Left ventricle myocardium inferior (tissue), 1 donor: Measurements from ENCODE around the gene B3GALT2. TPM values are rescaled to one million over a fixed set of nuclear protein-coding genes. Genes with fewer than 3 reads are reported as not detected.
A peak's percentile ranks its signal among the peaks of the same experiment; 100 is the strongest.
"Not testable (repeated sequence)": the region's sequence is repeated elsewhere in the genome, so short reads cannot be mapped to it uniquely, and the experiment has no call there.

Experiments used
- DNase-seq: peaks from one replicate; pipeline ENCODE4 v3.0.0-alpha.2; 2020
- H3K27ac ChIP-seq: fragments of 200-600 bp; replicated peaks from 2 replicates; pipeline ENCODE4 v1.8.0; 2021
- H3K27me3 ChIP-seq: fragments of 200-600 bp; 2 replicates; pipeline ENCODE4 v1.8.0; 2021; ENCODE audit warnings: low read depth
- H3K36me3 ChIP-seq: fragments of 200-600 bp; 2 replicates; pipeline ENCODE4 v1.8.0; 2021
- H3K4me1 ChIP-seq: fragments of 200-600 bp; 2 replicates; pipeline ENCODE4 v1.8.0; 2021
- H3K4me3 ChIP-seq: fragments of 200-600 bp; 2 replicates; pipeline ENCODE4 v1.8.0; 2021; ENCODE audit warnings: mild to moderate bottlenecking, moderate library complexity
- H3K9me3 ChIP-seq: fragments of 200-600 bp; replicated peaks from 2 replicates; pipeline ENCODE4 v1.8.0; 2021
- CTCF ChIP-seq: fragments of 200-600 bp; IDR thresholded peaks from 2 replicates; pipeline ENCODE4 v1.8.0; 2021; ENCODE audit warnings: antibody characterized with exemption, mild to moderate bottlenecking, borderline replicate concordance
- intact Hi-C: fragments of 100-400 bp; cut with micrococcal nuclease; formaldehyde crosslinking; loops from one replicate; pipeline ENCODE4 v1.11.0; 2022
- total RNA-seq: library from RNA; stranded (reverse); fragmentation: NEBNext Ultra II Directional; extraction: Animal tissue kit (Norgen Biotek cat#: 25700); gene quantifications from one replicate; pipeline ENCODE4 v1.2.1, GENCODE V29; 2021
- donor health status: DM: no; HTN: yes; CAD: no; lungs with severe emphysema.

The B3GALT2 gene
- total RNA-seq, 1 donor from 2014 or later: 77.2 TPM

GRCh38 chr1:193189442-193190095, 3.2 kb upstream of the B3GALT2 start:
- no peak for TF ChIP-seq CTCF
- DNase-seq: no peak
- H3K4me3 ChIP-seq: peak overlapping the region; percentile 65
- H3K4me1 ChIP-seq: peaks cover 68% of the 10 kb centered on the region
- H3K36me3 ChIP-seq: peaks cover 8% of the 10 kb centered on the region
- H3K9me3 ChIP-seq: peaks cover 9% of the 10 kb centered on the region
- no peaks in the 10 kb centered on the region for H3K27me3 ChIP-seq
- H3K27ac ChIP-seq: peak overlapping the region; percentile 84
- intact Hi-C loops: loop anchor here (10.0 kb wide), 1 partner anchor 1105 kb away; no protein-coding TSS in a partner anchor

DNA sequence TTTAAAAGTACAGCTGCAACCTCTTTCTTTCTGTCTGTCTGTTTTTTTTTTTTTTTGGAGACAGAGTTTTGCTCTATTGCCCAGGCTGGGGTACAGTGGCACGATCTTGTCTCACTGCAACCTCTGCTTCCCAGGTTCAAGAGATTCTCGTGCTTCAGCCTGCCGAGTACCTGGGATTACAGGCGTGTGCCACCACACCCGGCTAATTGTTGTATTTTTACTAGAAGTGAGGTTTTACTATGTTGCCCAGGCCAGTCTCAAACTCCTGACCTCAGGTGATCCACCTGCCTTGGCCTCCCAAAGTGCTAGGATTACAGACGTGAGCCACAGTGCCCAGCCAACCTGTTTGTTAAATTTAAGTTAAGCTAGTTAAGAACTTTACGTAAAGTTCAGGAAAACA, 2.5 kb upstream of the B3GALT2 start:
- H3K36me3 ChIP-seq, H3K27me3 ChIP-seq, H3K9me3 ChIP-seq, DNase-seq: not testable (repeated sequence)
- Histone ChIP-seq H3K4me3 (peak overlapping the region; percentile 65), H3K4me1 (peaks cover 72% of the 10 kb centered on the region), H3K27ac (peak overlapping the region; percentile 84)
- intact Hi-C loops: loop anchor here (10.0 kb wide), 1 partner anchor 1106 kb away; no protein-coding TSS in a partner anchor

DNA sequence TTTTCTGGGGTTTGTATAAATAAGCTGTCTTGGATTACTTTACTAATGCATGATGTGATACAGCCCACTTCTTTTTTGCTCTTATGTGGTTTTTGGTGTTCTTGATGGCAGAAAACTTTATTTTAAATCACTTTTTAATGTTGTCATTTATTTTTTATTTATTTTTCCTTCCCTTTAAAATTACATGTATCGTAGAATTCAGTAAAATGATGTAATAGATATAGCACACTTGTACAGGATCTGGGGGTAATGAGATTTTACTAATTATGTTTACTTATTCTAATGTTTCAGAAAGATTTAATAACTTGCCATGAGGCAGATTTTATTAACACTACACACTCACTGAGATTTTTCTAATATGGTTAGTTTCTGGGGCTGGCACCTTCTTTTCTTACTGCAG, 701 bp upstream of the B3GALT2 start:
- peak overlapping the region; percentile 65 for H3K4me3 ChIP-seq
- peaks cover under 1% of the 10 kb centered on the region for H3K9me3 ChIP-seq
- peaks cover 2% of the 10 kb centered on the region for H3K36me3 ChIP-seq
- H3K4me1 ChIP-seq: peaks cover 88% of the 10 kb centered on the region
- peak overlapping the region; percentile 84 for H3K27ac ChIP-seq
- no peak for TF ChIP-seq CTCF
- no peaks in the 10 kb centered on the region for H3K27me3 ChIP-seq
- no peak for DNase-seq
- intact Hi-C loops: loop anchor here (10.0 kb wide), 1 partner anchor 1108 kb away; no protein-coding TSS in a partner anchor

GRCh38 chr1:193185211-193185610, 1.2 kb downstream of the B3GALT2 start:
- H3K9me3 ChIP-seq: no peaks in the 10 kb centered on the region
- H3K4me3 ChIP-seq: peak overlapping the region; percentile 65
- no peaks in the 10 kb centered on the region for H3K27me3 ChIP-seq
- H3K36me3 ChIP-seq: no peaks in the 10 kb centered on the region
- intact Hi-C loops: loop anchor here (10.0 kb wide), 1 partner anchor 1110 kb away; no protein-coding TSS in a partner anchor
- DNase-seq: no peak
- no peak for TF ChIP-seq CTCF
- H3K27ac ChIP-seq: peak overlapping the region; percentile 84
- peaks cover 93% of the 10 kb centered on the region for H3K4me1 ChIP-seq

DNA sequence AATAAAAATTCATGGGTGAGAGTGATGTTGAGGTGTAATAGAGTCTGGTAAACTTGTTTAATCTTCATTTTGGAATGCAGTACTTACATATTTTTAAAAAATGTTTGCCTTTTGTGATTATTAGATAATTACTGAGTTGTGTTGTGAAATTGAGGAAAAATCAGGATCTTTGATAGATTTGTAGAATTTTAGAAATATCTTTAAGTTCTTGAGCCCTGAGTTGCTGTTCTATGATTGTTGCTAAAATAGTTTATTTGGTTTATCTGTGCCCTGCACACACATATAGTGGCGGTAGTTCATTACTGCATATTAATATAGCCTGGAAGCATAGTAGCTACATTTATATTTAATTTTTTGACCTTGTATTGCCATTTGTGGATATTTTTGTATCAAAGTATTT, 1.6 kb downstream of the B3GALT2 start:
- TF ChIP-seq CTCF: no peak
- intact Hi-C loops: loop anchor here (10.0 kb wide), 1 partner anchor 1110 kb away; no protein-coding TSS in a partner anchor
- no peaks in the 10 kb centered on the region for H3K9me3 ChIP-seq
- H3K4me3 ChIP-seq: peak overlapping the region; percentile 65
- H3K4me1 ChIP-seq: peaks cover 91% of the 10 kb centered on the region
- peak overlapping the region; percentile 84 for H3K27ac ChIP-seq
- no peaks in the 10 kb centered on the region for H3K36me3 ChIP-seq
- no peaks in the 10 kb centered on the region for H3K27me3 ChIP-seq
- no peak for DNase-seq

DNA sequence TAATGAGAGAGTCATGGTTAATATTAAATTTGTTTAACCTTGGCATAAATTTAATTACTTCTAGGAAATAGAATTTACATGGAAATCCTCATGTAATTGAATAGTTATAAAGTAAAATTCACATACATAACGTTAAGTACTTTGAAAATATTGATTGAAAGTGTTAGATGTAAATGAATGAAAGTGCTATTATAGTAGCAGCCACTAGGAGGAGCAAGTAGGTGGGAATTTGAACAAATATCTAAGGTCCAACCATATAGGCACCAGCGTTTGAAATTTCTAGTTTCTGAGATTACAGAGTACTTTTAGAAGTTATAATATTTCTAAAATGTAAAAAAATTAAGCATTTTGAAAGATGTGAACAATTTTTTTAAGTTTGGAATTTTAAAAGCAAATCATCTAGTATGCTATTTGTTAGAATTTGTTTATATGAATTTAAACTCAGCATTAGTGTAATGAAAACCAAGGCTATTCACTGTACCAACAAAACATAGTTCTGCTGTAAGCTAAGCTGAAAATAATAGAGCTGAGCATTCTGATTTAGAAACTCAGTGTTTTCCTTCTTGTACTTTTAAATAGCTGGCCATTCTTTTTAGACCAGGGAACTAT, 3.3 kb downstream of the B3GALT2 start:
- no peak for DNase-seq
- intact Hi-C loops: loop anchor here (10.0 kb wide), 1 partner anchor 1112 kb away; no protein-coding TSS in a partner anchor
- peak overlapping the region; percentile 65 for H3K4me3 ChIP-seq
- H3K27me3 ChIP-seq: no peaks in the 10 kb centered on the region
- peaks cover 90% of the 10 kb centered on the region for H3K4me1 ChIP-seq
- no peaks in the 10 kb centered on the region for H3K9me3 ChIP-seq
- H3K27ac ChIP-seq: peak overlapping the region; percentile 84
- peak; percentile 83 for TF ChIP-seq CTCF
- no peaks in the 10 kb centered on the region for H3K36me3 ChIP-seq
